GM18858 (cell line): ENCODE data around the gene TEX22.

ENCODE experiments used
- ATAC-seq: cut with Tn5 transposase; IDR thresholded peaks from one replicate; pipeline ENCODE4 v1.9.1; 2021; ENCODE audit not compliant: unreplicated experiment

TEX22 gene

GRCh38 chr14:105366386-105367074 is 31.8 kb upstream of the TEX22 start:
- no peak for ATAC-seq

- no peak for ATAC-seq
These were observed 31.0 kb upstream of the TEX22 start for GRCh38 chr14:105367116-105368031.

GRCh38 chr14:105368032-105368417 is 30.3 kb upstream of the TEX22 start:
- no peak for ATAC-seq

- no peak for ATAC-seq
These were observed 29.9 kb upstream of the TEX22 start for GRCh38 chr14:105368426-105368825.

GRCh38 chr14:105368910-105369652 is 29.3 kb upstream of the TEX22 start:
- no peak for ATAC-seq

- no peak for ATAC-seq
These were observed 28.7 kb upstream of the TEX22 start for GRCh38 chr14:105369653-105370040.

GRCh38 chr14:105374389-105374788 is 23.9 kb upstream of the TEX22 start:
- no peak for ATAC-seq

- no peak for ATAC-seq
These were observed 22.7 kb upstream of the TEX22 start for GRCh38 chr14:105375635-105376057.

GRCh38 chr14:105376521-105377440 is 21.6 kb upstream of the TEX22 start:
- no peak for ATAC-seq

GRCh38 chr14:105377555-105378182 is 20.7 kb upstream of the TEX22 start:
- ATAC-seq: no peak

GRCh38 chr14:105378199-105378598 is 20.1 kb upstream of the TEX22 start:
- no peak for ATAC-seq

- ATAC-seq: no peak
These were observed 19.3 kb upstream of the TEX22 start for GRCh38 chr14:105378873-105379685.

GRCh38 chr14:105379946-105380345 is 18.4 kb upstream of the TEX22 start:
- ATAC-seq: no peak

- no peak for ATAC-seq
These were observed 17.6 kb upstream of the TEX22 start for GRCh38 chr14:105380756-105381155.

GRCh38 chr14:105381446-105382342 is 16.6 kb upstream of the TEX22 start:
- ATAC-seq: no peak

GRCh38 chr14:105382343-105383082 is 15.8 kb upstream of the TEX22 start:
- ATAC-seq: no peak

GRCh38 chr14:105383083-105383730 is 15.1 kb upstream of the TEX22 start:
- ATAC-seq: no peak
